ENCODE measurements around the gene F13A1. TPM values are rescaled to one million over a fixed set of nuclear protein-coding genes. Genes with fewer than 3 reads are reported as not detected.

The F13A1 gene
- total RNA-seq, 3 donors from 2014 or later (not counting 1 experiment from before 2014, with no cell fraction given) = 6.6 to 32.5 (median 16.1) TPM

DNA sequence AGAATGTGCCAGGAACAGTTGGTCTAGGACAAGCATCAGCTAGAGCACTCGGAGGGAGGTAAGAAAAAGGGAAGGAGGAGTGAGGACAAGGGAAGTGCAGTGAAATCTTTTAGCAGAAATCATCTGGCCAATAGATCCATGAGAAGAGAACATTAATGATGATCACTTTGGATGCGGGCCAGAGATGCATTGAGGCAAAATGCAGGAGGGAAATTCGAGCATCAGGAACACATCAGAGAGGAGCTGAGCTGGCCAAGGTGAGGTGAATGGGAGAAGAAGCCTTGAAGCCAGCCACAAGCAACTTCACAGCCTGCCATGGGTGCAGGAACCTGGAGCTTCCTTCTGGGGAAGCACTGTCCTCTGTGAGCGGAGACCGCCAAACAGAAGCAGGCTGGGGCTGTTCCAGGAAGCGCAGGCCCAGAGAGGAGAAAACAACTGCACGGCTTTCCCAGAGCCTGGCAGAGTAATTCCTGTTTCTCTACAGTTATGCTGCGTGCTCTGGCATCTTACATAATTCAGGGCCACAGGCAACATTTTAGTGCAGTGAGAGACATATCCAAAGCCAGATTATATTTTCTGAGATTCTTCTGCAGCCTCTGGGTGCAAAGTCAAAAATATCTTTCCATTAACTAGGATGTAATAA, 143.8 kb downstream of the F13A1 start:
- intact Hi-C loops (cut with micrococcal nuclease) = no loop called here
- Mint-ChIP-seq H3K36me3 (no peaks in the 10 kb centered on the region), H3K4me1 (no peaks in the 10 kb centered on the region), H3K4me3 (no peak overlapping the region), H3K27me3 (ENCODE audit: low read depth in 2 of 2) (peaks cover 4% of the 10 kb centered on the region in 2 donors), H3K27ac (no peak overlapping the region), H3K9me3 (no peaks in the 10 kb centered on the region)
- Histone ChIP-seq H3K36me3 (ENCODE audit: control insufficient read depth, insufficient read depth, low read length) (no peaks in the 10 kb centered on the region), H3K9me3 (ENCODE audit: control insufficient read depth, insufficient read depth, low read length) (no peaks in the 10 kb centered on the region), H3K4me1 (ENCODE audit: control insufficient read depth, insufficient read depth, low read length) (no peaks in the 10 kb centered on the region), H3K27ac (ENCODE audit: low read length) (no peak overlapping the region), H3K4me3 (ENCODE audit: low read length) (no peak overlapping the region), H3K27me3 (ENCODE audit: control insufficient read depth, insufficient read depth, low read length) (no peaks in the 10 kb centered on the region)
- 71% methylated on average over 8 of the region's 8 CpGs for WGBS (ENCODE audit: insufficient coverage)
- DNase-seq (no peak), ATAC-seq (no peak)
- TF ChIP-seq, protein P1, sequence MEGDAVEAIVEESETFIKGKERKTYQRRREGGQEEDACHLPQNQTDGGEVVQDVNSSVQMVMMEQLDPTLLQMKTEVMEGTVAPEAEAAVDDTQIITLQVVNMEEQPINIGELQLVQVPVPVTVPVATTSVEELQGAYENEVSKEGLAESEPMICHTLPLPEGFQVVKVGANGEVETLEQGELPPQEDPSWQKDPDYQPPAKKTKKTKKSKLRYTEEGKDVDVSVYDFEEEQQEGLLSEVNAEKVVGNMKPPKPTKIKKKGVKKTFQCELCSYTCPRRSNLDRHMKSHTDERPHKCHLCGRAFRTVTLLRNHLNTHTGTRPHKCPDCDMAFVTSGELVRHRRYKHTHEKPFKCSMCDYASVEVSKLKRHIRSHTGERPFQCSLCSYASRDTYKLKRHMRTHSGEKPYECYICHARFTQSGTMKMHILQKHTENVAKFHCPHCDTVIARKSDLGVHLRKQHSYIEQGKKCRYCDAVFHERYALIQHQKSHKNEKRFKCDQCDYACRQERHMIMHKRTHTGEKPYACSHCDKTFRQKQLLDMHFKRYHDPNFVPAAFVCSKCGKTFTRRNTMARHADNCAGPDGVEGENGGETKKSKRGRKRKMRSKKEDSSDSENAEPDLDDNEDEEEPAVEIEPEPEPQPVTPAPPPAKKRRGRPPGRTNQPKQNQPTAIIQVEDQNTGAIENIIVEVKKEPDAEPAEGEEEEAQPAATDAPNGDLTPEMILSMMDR (IDR thresholded peaks at IDR 0.05) = no peak

DNA sequence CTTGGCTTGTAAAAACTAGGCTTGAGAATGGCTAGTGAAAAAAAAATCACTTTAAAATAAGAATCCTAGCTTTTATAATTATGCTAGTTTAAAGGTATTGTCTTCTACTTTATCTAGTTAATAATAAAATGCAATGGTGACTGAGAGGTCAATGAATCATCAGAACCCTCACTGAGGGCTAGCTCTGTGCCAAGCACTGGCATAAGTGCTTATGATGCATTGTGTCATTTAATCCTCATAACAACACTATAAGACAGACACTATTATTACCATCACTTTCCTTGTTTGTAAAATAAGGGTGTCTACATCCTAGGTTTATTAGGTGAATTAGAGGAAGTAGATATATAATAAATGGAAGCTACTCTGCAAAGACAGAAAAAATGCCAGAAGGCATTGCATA, 144.3 kb downstream of the F13A1 start:
- no peak overlapping the region for H3K27ac Mint-ChIP-seq
- peaks cover 8 to 9% of the 10 kb centered on the region in 2 donors for H3K27me3 Mint-ChIP-seq (ENCODE audit: low read depth in 2 of 2)
- TF ChIP-seq, protein P1 (IDR thresholded peaks at IDR 0.05) = no peak
- H3K36me3 Mint-ChIP-seq = no peaks in the 10 kb centered on the region
- DNase-seq (no peak), ATAC-seq (no peak)
- no peaks in the 10 kb centered on the region for H3K9me3 ChIP-seq (ENCODE audit: control insufficient read depth, insufficient read depth, low read length)
- no peaks in the 10 kb centered on the region for H3K4me1 Mint-ChIP-seq
- H3K9me3 Mint-ChIP-seq = no peaks in the 10 kb centered on the region
- no peak overlapping the region for H3K27ac ChIP-seq (ENCODE audit: low read length)
- no peaks in the 10 kb centered on the region for H3K27me3 ChIP-seq (ENCODE audit: control insufficient read depth, insufficient read depth, low read length)
- intact Hi-C loops (cut with micrococcal nuclease) = no loop called here
- H3K4me3 ChIP-seq (ENCODE audit: low read length) = no peak overlapping the region
- no peak overlapping the region for H3K4me3 Mint-ChIP-seq
- no peaks in the 10 kb centered on the region for H3K4me1 ChIP-seq (ENCODE audit: control insufficient read depth, insufficient read depth, low read length)
- no peaks in the 10 kb centered on the region for H3K36me3 ChIP-seq (ENCODE audit: control insufficient read depth, insufficient read depth, low read length)

DNA sequence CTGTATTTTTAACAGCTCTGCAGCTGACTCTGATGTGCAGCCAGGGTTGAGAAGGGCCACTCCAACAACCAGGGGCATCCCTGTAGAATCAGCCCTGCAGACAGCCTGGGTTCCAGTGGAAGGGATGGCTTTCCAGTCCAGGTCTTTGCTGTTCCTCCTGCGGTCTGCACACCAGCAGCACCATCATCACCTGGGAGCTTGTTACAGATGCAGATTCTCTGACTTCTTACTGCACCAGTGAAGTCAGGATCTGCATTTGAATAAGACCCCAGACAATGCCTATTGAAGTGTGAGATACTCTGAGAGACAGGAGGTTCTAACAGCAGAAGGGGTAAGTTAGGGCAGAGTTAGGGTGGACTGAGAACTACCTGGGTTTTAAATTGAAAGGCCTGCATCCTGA, 151.3 kb downstream of the F13A1 start:
- peaks cover 9 to 15% of the 10 kb centered on the region in 2 donors for H3K27me3 Mint-ChIP-seq (ENCODE audit: low read depth in 2 of 2)
- Histone ChIP-seq H3K4me3 (ENCODE audit: low read length) (no peak overlapping the region), H3K36me3 (ENCODE audit: control insufficient read depth, insufficient read depth, low read length) (no peaks in the 10 kb centered on the region), H3K27ac (ENCODE audit: low read length) (no peak overlapping the region), H3K27me3 (ENCODE audit: control insufficient read depth, insufficient read depth, low read length) (no peaks in the 10 kb centered on the region), H3K4me1 (ENCODE audit: control insufficient read depth, insufficient read depth, low read length) (no peaks in the 10 kb centered on the region), H3K9me3 (ENCODE audit: control insufficient read depth, insufficient read depth, low read length) (no peaks in the 10 kb centered on the region)
- no peak for ATAC-seq
- H3K4me1 Mint-ChIP-seq = no peaks in the 10 kb centered on the region
- H3K36me3 Mint-ChIP-seq = no peaks in the 10 kb centered on the region
- intact Hi-C loops (cut with micrococcal nuclease) = no loop called here
- TF ChIP-seq, protein P1 (IDR thresholded peaks at IDR 0.05) = no peak
- 69% methylated on average over 1 of the region's 1 CpG for WGBS (ENCODE audit: insufficient coverage)
- H3K27ac Mint-ChIP-seq = no peak overlapping the region
- no peak overlapping the region for H3K4me3 Mint-ChIP-seq
- DNase-seq = no peak
- no peaks in the 10 kb centered on the region for H3K9me3 Mint-ChIP-seq

DNA sequence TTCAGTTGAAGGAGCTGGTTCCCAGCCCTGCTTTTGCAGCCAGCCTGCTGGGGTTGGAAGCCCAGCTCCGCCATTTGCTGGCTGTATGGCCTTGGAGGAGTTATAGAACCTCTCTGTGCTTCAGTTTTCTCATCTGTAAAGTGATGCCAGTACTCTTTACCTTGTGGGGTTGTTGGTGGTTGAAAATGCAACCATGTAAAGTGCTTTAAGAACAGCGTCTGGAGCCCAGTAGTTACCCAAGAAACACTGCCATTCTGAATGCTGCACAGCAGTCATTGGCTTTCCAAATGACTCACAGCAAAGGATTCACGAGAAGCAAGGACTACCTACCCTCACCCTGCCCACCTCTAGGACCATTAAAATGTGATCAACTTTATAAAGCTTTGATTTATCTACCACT, 154.4 kb downstream of the F13A1 start:
- intact Hi-C loops (cut with micrococcal nuclease) = no loop called here
- DNase-seq = no peak
- Histone ChIP-seq H3K9me3 (ENCODE audit: control insufficient read depth, insufficient read depth, low read length) (no peaks in the 10 kb centered on the region), H3K4me1 (ENCODE audit: control insufficient read depth, insufficient read depth, low read length) (no peaks in the 10 kb centered on the region), H3K36me3 (ENCODE audit: control insufficient read depth, insufficient read depth, low read length) (no peaks in the 10 kb centered on the region), H3K27me3 (ENCODE audit: control insufficient read depth, insufficient read depth, low read length) (no peaks in the 10 kb centered on the region), H3K4me3 (ENCODE audit: low read length) (no peak overlapping the region), H3K27ac (ENCODE audit: low read length) (no peak overlapping the region)
- 81% methylated on average over 3 of the region's 3 CpGs for WGBS (ENCODE audit: insufficient coverage)
- peaks cover 10 to 20% of the 10 kb centered on the region in 2 donors for H3K27me3 Mint-ChIP-seq (ENCODE audit: low read depth in 2 of 2)
- no peak for ATAC-seq
- H3K4me1 Mint-ChIP-seq = no peaks in the 10 kb centered on the region
- H3K4me3 Mint-ChIP-seq = no peak overlapping the region
- no peaks in the 10 kb centered on the region for H3K9me3 Mint-ChIP-seq
- H3K36me3 Mint-ChIP-seq = no peaks in the 10 kb centered on the region
- TF ChIP-seq, protein P1 (IDR thresholded peaks at IDR 0.05) = no peak
- no peak overlapping the region for H3K27ac Mint-ChIP-seq
